GM18502 (cell line): ENCODE measurements around the gene KLF3.

Source experiments
- ATAC-seq: cut with Tn5 transposase; IDR thresholded peaks from one replicate; pipeline ENCODE4 v1.9.1; 2021; ENCODE audit warnings: mild to moderate bottlenecking; ENCODE audit not compliant: unreplicated experiment, poor library complexity

KLF3 gene

GRCh38 chr4:38650133-38650532, 13.9 kb upstream of the KLF3 start:
- no peak for ATAC-seq

- ATAC-seq: no peak
These were observed 9.7 kb upstream of the KLF3 start for GRCh38 chr4:38654273-38654672.

- no peak for ATAC-seq
These were observed 7.9 kb upstream of the KLF3 start for GRCh38 chr4:38656111-38656510.

GRCh38 chr4:38659346-38659745, 4.7 kb upstream of the KLF3 start:
- ATAC-seq: no peak

- ATAC-seq: no peak
These were observed 3.2 kb upstream of the KLF3 start for GRCh38 chr4:38660838-38661237.

GRCh38 chr4:38661371-38661770, 2.6 kb upstream of the KLF3 start:
- no peak for ATAC-seq

GRCh38 chr4:38662522-38663089, 1.4 kb upstream of the KLF3 start:
- no peak for ATAC-seq

GRCh38 chr4:38663090-38663800, 754 bp upstream of the KLF3 start:
- peak; percentile 51 for ATAC-seq

GRCh38 chr4:38664706-38665401, 855 bp downstream of the KLF3 start:
- ATAC-seq: no peak

GRCh38 chr4:38665551-38666411, 1.8 kb downstream of the KLF3 start:
- ATAC-seq: no peak

GRCh38 chr4:38666766-38667084, 2.7 kb downstream of the KLF3 start:
- no peak for ATAC-seq

- ATAC-seq: no peak
These were observed 3.3 kb downstream of the KLF3 start for GRCh38 chr4:38667085-38667893.

GRCh38 chr4:38668203-38668971, 4.4 kb downstream of the KLF3 start:
- ATAC-seq: no peak

- ATAC-seq: no peak
These were observed 5.2 kb downstream of the KLF3 start for GRCh38 chr4:38669208-38669607.

GRCh38 chr4:38670109-38670901, 6.3 kb downstream of the KLF3 start:
- no peak for ATAC-seq

- ATAC-seq: no peak
These were observed 7.1 kb downstream of the KLF3 start for GRCh38 chr4:38670939-38671591.

- ATAC-seq: no peak
These were observed 7.6 kb downstream of the KLF3 start for GRCh38 chr4:38671592-38671940.

GRCh38 chr4:38672074-38672396, 8.0 kb downstream of the KLF3 start:
- ATAC-seq: no peak
